Measurements from ENCODE around the gene PDK3.

Gene PDK3

DNA sequence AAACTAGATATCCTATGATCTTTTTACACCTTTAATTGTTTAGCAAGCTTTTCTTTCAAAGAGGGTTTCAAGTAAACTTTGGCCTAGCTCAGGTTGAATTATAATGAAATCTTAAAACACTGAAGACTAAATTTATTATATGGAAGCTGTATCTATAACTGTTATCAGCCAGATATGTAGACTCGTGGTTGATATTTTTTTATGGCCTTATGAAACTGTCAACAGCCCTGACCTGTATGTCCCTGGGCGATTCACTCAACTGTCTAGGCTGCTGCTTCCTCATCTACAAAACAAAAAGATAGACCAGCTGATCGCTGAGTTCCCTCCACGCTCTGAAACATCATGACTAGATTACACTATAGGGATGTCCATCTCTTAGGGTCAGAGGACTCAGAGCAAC, 21.2 kb upstream of the PDK3 start:
- H3K4me3 ChIP-seq: no peak overlapping the region
- H3K4me1 ChIP-seq: peaks cover 0 to 31% (median 6%) of the 10 kb centered on the region in 4 donors
- intact Hi-C loops (cut with DNase I; ENCODE audit: low total_unique reads): no loop called here
- H3K27ac ChIP-seq: peak overlapping the region; percentile 77 to 81
- H3K36me3 ChIP-seq: no peaks in the 10 kb centered on the region
- no peak for TF ChIP-seq CTCF (IDR thresholded peaks at IDR 0.05)
- no peak for DNase-seq
- no peaks in the 10 kb centered on the region for H3K27me3 ChIP-seq
- H3K9me3 ChIP-seq: no peaks in the 10 kb centered on the region

DNA sequence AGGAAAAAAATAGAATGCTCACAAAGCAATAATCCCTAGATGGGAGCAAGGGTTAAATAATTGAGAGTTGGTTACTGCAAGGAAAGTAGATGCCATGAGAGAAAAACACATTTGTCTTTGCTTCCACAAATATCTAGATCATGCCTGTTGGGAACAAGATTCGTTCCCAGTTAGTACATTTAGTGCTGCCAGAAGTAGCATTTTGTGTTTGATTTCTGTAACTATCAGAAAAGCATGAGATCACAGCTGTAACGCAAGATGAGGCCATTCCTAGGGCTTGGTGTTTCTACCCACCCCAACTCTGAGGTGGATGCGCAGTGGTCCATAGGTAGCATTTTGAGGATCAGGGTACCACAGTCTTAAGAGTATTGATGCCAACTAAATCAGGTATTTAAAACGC, 20.4 kb upstream of the PDK3 start:
- intact Hi-C loops (cut with DNase I; ENCODE audit: low total_unique reads): no loop called here
- no peaks in the 10 kb centered on the region for H3K27me3 ChIP-seq
- no peak for DNase-seq
- peaks cover 0 to 38% (median 6%) of the 10 kb centered on the region in 4 donors for H3K4me1 ChIP-seq
- no peak for TF ChIP-seq CTCF (IDR thresholded peaks at IDR 0.05)
- no peaks in the 10 kb centered on the region for H3K36me3 ChIP-seq
- no peak overlapping the region for H3K4me3 ChIP-seq
- peak overlapping the region; percentile 77 to 81 for H3K27ac ChIP-seq
- no peaks in the 10 kb centered on the region for H3K9me3 ChIP-seq

GRCh38 chrX:24448762-24449250, 16.3 kb upstream of the PDK3 start:
- H3K27ac ChIP-seq: peak overlapping the region; percentile 80 to 81
- no peak for DNase-seq
- intact Hi-C loops (cut with DNase I; ENCODE audit: low total_unique reads): no loop called here
- H3K4me3 ChIP-seq: no peak overlapping the region
- H3K36me3 ChIP-seq: no peaks in the 10 kb centered on the region
- peaks cover 0 to 45% (median 6%) of the 10 kb centered on the region in 4 donors for H3K4me1 ChIP-seq
- H3K9me3 ChIP-seq: no peaks in the 10 kb centered on the region
- no peak for TF ChIP-seq CTCF (IDR thresholded peaks at IDR 0.05)
- no peaks in the 10 kb centered on the region for H3K27me3 ChIP-seq

DNA sequence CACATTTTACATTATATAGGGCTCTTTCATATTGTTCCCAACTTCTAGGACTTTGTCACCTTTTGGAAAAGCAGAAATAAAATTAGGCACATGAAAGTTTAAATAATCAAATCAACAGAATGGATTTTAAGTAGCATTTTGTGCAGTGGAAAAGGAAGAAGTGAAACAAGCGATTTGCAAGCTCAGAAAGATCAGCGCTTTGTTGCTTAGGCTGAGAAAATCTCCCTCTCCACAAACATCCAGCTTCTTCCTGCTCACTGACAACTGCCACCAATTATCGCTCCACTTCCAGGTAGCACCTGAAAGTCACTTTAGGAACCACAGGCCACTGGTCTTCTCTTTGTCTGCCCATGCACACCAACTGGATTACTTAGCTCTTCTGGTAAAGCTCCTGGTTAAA, 2.0 kb upstream of the PDK3 start:
- intact Hi-C loops (cut with DNase I; ENCODE audit: low total_unique reads): no loop called here
- H3K36me3 ChIP-seq: no peaks in the 10 kb centered on the region
- H3K9me3 ChIP-seq: no peaks in the 10 kb centered on the region
- no peak for DNase-seq
- no peak overlapping the region for H3K4me3 ChIP-seq
- H3K27ac ChIP-seq: no peak overlapping the region
- H3K4me1 ChIP-seq: peaks cover 0 to 13% (median 0%) of the 10 kb centered on the region in 4 donors
- no peaks in the 10 kb centered on the region for H3K27me3 ChIP-seq
- no peak for TF ChIP-seq CTCF (IDR thresholded peaks at IDR 0.05)

DNA sequence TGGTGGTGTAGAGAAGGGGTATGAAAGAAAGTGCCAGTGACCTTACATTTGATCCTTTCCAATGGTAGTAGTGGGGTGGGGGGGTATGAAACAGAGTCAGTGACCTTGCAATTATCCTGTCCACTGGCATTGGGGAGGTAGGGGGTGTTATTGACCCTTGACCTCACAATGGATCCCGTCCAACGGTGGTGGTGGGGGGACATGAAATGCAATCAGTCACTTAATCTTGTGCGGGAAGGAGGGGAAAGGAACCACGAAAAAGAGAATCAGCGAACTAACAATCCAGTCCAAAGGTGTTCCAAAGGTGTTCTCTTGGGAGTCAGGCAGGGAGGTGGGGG, 619 bp upstream of the PDK3 start:
- H3K9me3 ChIP-seq: no peaks in the 10 kb centered on the region
- DNase-seq: no peak
- peak overlapping the region; percentile 93 to 98 for H3K27ac ChIP-seq
- H3K36me3 ChIP-seq: no peaks in the 10 kb centered on the region
- no peak for TF ChIP-seq CTCF (IDR thresholded peaks at IDR 0.05)
- peak overlapping the region; percentile 83 to 89 for H3K4me3 ChIP-seq
- H3K27me3 ChIP-seq: no peaks in the 10 kb centered on the region
- peaks cover 0 to 27% (median 0%) of the 10 kb centered on the region in 4 donors for H3K4me1 ChIP-seq
- intact Hi-C loops (cut with DNase I; ENCODE audit: low total_unique reads): no loop called here

DNA sequence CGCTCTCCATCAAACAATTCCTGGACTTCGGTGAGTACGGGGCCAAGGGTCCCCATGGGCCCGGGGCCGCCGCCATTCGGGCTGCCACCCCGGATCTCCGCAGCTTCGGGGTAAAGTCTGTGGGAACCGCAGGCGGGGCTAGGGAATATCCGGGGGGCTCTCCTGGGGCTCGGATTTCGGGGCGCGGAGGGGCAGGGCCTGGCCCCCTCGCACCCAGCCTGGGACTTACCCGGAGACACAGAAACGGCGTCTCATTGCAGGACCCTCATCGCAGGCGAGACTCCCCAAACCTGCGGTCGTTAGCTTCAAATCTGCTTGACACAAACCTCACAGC, 413 bp downstream of the PDK3 start:
- TF ChIP-seq CTCF (IDR thresholded peaks at IDR 0.05): no peak
- intact Hi-C loops (cut with DNase I; ENCODE audit: low total_unique reads): no loop called here
- no peak for DNase-seq
- H3K9me3 ChIP-seq: no peaks in the 10 kb centered on the region
- H3K36me3 ChIP-seq: no peaks in the 10 kb centered on the region
- peak overlapping the region; percentile 93 to 98 for H3K27ac ChIP-seq
- H3K4me1 ChIP-seq: peaks cover 0 to 35% (median 0%) of the 10 kb centered on the region in 4 donors
- H3K27me3 ChIP-seq: no peaks in the 10 kb centered on the region
- peak overlapping the region; percentile 83 to 89 for H3K4me3 ChIP-seq

All from tibial artery (tissue), 4 donors.